ENCODE results near the gene NDC80.

NDC80 gene

DNA sequence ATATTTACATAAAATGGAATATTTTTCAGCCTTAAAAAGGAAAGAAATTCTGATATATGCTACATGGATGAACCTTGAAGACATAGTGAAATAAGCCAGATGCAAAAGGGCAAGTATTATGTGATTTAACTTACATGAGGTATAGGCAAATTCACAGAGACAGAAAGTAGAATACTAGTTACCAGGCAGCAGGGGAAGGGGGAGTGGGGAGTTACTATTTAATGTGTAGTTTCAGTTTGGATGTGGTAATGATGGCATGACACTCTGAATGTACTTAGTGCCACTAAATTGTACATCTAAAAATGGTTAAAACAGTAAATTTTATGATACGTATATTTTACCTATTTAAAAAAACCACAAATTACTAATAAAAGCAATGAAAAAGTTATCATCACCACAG is 12.1 kb upstream of the NDC80 start:
- no peak for DNase-seq

GRCh38 chr18:2564373-2564772 is 7.0 kb upstream of the NDC80 start:
- DNase-seq = no peak

DNA sequence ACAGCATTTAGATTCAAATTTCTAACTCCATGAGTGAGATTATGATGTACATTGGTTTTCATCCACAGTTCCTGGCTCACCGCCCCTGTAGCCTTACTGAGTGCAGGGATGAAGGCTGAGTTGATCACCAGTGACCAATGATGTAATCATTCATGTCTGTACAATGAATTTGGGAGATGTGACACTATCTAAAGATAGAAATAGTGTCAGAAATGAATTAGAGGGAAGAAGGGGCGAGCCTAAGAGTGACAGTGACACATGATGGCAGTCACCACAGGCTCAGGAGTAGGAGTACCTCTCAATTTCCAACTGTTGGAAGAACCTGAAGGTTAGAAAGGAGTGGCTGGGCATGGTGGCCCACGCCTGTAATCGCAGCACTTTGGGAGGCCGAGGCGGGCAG is 3.2 kb upstream of the NDC80 start:
- no peak for DNase-seq

GRCh38 chr18:2568605-2569004 is 2.8 kb upstream of the NDC80 start:
- DNase-seq = no peak

- no peak for DNase-seq
Measured at GRCh38 chr18:2569338-2570207, 1.8 kb upstream of the NDC80 start.

DNA sequence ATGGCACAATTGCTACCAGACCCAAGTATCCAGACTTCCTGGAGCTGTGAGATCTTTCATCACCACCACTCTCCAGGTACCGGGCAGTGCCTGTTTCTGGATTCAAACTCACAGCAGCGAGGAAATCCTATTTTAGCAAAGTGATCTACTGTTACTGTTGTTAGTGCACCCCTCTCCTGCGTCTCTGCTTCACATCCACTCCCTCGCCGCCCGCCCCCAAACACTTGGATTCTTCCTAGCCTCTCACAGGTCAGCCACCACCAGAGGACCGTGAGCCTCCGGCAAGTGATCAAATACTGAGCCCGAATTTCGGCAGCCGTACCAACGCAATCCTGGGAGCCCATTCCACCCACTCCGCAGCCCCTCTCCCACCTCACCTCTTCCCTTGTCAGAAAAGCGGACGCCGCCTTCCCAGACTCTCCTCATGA is 571 bp upstream of the NDC80 start:
- peak; percentile 69 for DNase-seq

DNA sequence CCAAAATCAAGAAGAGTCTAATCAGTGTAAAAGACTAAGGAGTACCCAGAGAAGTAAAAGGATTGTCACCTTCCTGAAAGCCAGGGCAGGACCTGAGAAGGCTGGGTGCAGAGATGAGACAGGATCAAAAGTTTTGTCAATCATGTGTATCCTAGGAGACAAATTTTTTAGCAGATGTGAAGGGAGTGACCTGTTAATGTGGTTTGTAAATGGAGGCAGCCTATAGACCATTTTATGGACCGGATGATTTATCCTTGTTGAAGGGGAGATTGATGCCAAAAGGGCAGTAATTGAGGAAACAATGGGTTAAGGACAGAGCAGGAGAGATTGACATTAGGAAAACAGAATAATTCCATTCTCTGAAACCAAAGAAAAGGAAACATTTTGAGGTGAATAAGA is 813 bp downstream of the NDC80 start:
- no peak for DNase-seq

- DNase-seq = no peak
Measured at GRCh38 chr18:2572892-2573291, 1.5 kb downstream of the NDC80 start.

- no peak for DNase-seq
Measured at GRCh38 chr18:2573408-2573807, 2.1 kb downstream of the NDC80 start.

DNA sequence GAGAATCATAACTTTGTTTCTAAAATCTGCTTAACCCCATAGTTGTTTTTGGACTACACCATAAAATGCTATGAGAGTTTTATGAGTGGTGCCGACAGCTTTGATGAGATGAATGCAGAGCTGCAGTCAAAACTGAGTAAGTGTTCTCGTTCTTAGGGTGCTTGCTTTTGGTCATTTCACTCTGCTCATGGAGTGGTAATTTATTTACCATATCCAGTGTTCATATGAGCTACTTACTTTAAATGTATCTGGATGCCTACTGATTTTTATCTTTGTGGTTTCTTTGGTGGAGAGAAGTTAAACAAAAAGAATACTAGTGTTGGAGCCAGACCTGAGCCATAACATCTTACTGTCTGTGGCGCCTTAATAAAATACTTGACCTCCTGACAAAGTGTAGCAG is 16.4 kb downstream of the NDC80 start:
- no peak for DNase-seq

GRCh38 chr18:2588666-2589344 is 17.4 kb downstream of the NDC80 start:
- no peak for DNase-seq

DNA sequence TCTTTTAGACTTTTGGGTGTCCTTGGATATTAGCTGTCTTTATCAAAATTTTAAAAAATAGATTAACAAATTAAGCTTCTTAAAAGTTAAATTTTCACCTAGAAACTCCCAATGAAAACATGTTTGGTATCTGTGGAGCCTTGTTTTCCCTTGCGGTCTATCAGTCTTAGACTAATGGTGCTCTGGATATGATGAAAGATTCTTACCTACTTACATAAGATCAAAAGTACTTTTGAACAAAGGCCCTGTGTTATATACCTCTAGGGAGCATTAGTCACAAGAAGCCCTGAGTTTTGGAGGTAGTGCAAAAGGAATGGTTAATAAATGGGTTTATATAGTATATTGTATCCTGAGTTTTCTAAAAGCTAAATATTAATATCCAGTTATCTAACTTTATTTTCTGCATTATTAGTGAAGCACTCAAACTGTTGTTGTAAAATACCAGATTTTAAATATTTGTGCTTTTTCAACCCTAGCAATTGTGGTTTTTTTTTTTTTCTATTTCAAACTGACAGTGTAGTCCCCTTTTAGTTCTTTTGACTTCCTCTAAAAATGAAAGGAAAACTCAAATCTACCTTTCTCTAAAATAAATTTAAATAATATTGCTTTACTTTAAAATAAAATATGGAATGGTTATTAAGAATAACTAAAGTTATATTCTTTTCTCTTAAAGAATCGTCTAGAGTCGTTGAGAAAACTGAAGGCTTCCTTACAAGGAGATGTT is 18.1 kb downstream of the NDC80 start:
- no peak for DNase-seq

DNA sequence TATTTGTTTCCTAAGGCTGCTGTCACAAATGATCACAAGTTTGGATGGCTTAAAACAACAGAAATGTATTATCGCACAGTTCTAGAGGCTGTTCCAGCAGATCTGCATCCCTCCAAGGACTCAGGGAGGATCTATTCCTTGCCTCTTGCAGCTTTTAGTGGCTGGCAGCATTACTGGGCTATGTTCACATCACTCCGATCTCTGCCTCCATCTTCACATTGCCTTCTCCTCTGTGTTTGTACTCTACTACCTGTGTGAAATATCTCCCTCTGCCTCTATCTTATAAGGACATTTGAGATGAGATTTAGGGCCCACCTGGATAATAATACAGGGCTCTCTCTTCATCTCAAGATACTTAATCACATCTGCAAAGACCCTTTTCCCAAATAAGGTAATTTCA is 18.9 kb downstream of the NDC80 start:
- no peak for DNase-seq

GRCh38 chr18:2597639-2598038 is 26.3 kb downstream of the NDC80 start:
- DNase-seq = no peak

GRCh38 chr18:2602844-2603243 is 31.5 kb downstream of the NDC80 start:
- no peak for DNase-seq

DNA sequence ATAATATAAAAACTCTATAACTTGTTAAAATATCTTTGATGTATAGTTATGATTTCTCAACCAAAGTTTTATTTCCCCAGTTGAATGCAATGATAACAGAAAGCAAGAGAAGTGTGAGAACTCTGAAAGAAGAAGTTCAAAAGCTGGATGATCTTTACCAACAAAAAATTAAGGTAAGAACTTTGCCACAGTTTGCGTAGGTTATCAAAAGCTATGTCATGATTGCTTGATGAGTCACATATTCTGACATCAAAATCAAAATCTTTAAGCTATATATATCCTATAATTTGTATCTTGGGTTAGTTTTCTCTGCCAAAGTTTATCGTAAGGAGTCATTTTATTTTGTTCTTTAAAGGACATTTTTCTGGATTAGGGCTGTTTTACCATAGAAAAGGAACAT is 35.0 kb downstream of the NDC80 start:
- DNase-seq = peak; percentile 63

- DNase-seq = no peak
Measured at GRCh38 chr18:2609604-2610003, 38.2 kb downstream of the NDC80 start.

GRCh38 chr18:2610549-2610948 is 39.2 kb downstream of the NDC80 start:
- no peak for DNase-seq

- no peak for DNase-seq
Measured at GRCh38 chr18:2612996-2613395, 41.6 kb downstream of the NDC80 start.

DNA sequence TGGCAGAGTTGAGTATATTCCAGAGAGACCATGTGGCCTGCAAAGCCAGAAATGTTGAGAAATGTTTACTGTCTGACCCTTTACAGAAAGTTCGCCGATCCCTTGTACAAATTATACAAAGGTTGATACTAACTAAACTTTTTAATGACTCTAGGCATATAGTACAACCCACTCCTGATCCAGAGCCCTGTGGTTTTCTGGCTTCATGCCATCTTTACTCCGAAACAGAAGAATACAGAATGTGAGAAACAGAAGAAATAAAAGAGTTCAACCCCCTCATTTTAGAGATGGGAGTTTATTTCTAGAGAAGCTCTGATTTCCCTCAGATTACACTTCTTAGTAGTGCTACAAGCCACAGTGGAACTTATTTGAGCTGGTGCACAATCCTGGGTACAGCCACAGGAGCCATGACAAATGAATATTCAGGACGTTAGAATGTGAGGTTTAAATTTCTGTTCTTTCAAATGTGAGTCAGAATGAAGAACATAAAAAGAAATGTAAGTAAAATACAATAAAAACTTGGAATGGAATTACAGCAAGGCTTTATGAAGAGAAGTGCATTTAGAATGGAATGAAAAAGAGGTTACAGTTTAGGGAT is 46.1 kb downstream of the NDC80 start:
- DNase-seq = no peak

GRCh38 chr18:2618009-2618408 is 46.7 kb downstream of the NDC80 start:
- no peak for DNase-seq

- no peak for DNase-seq
Measured at GRCh38 chr18:2625217-2625616, 53.9 kb downstream of the NDC80 start.

DNA sequence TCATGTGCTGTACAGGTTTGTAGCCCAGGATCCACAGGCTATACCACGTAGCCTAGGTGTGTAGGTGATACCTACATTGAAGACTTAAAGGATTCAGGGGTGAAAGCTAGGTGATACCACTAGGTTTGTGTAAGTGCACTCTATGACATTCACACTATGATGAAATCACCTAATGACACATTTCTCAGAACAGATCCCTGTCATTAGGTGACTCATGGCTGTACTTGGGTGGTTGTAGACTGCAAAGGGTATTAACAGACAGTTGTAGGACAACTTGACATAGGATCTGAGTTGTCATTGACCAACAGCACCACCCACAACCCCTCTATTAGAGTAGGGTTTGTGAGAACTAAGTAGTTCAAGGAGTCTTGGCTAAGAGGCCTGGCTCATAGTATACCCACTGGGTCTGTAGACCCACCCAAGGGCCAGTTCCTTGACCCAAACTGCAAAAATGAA is 56.5 kb downstream of the NDC80 start:
- DNase-seq = peak; percentile 85
